LNCaP clone FGC (cell line): ENCODE measurements around the gene PAQR6.

Experiments used
- DNase-seq: peaks from one replicate; pipeline ENCODE4 v3.0.0-alpha.2; 2011; ENCODE audit warnings: low read depth
- H3K4me3 ChIP-seq: 2 replicates; pipeline ENCODE4 v1.5.1; 2011; ENCODE audit warnings: mild to moderate bottlenecking, low read depth, low read length, control low read depth
- TF ChIP-seq, protein P1 (sequence below): IDR thresholded peaks from 2 replicates; pipeline ENCODE4 v1.5.1; 2012; ENCODE audit warnings: mild to moderate bottlenecking; ENCODE audit not compliant: control insufficient read depth, insufficient read depth; ENCODE audit errors: extremely low read depth

PAQR6 gene, protein sequence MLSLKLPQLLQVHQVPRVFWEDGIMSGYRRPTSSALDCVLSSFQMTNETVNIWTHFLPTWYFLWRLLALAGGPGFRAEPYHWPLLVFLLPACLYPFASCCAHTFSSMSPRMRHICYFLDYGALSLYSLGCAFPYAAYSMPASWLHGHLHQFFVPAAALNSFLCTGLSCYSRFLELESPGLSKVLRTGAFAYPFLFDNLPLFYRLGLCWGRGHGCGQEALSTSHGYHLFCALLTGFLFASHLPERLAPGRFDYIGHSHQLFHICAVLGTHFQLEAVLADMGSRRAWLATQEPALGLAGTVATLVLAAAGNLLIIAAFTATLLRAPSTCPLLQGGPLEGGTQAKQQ

DNA sequence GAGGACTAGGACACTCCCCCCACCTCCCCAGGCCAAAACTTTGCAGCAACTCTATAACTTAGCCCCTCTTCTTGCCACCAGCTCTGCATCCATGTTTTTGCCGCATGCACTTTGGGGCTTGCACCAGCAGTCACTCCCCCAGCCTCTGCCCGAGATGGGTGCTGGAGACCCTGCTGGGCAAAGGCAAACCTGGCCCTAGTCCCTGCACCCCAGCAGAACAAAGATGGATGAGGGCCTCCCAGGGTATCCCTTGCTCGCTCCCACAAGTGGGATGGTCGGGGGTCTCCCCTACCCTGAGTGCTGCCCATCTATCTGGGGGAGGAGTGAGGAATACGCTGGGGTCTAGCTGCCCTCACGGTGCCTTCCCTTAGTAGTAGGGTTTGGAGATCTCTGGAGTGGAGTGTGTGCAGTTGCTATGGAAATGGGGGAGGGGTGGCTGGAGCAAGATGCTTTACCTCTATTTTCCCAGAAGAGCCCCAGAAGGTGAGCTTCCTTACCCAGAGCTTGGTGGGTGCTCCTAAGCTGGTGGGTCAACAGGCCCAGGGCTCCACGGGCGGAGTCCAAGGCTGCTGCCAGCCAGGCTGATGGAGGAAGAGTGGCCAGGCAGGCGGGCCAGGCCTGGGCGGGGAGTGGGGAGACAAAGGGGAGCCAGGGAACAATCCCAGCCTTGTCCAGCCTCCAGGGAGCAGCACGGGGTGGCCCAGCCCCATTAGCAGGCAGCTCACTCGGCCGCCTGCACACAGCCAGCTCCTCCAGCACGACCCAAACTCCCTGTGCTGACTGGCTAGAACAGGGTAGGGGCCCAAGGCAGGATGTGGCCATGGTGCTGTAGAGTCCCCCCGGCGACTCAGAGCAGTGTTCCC, at the start of gene PAQR6:
Gene PAQR6, minus strand, starts transcription at position 597 of the 863 bp plus-strand sequence. CDS start 1,325 bp downstream, outside the sequence.
- no peak for DNase-seq
- TF ChIP-seq, protein P1, sequence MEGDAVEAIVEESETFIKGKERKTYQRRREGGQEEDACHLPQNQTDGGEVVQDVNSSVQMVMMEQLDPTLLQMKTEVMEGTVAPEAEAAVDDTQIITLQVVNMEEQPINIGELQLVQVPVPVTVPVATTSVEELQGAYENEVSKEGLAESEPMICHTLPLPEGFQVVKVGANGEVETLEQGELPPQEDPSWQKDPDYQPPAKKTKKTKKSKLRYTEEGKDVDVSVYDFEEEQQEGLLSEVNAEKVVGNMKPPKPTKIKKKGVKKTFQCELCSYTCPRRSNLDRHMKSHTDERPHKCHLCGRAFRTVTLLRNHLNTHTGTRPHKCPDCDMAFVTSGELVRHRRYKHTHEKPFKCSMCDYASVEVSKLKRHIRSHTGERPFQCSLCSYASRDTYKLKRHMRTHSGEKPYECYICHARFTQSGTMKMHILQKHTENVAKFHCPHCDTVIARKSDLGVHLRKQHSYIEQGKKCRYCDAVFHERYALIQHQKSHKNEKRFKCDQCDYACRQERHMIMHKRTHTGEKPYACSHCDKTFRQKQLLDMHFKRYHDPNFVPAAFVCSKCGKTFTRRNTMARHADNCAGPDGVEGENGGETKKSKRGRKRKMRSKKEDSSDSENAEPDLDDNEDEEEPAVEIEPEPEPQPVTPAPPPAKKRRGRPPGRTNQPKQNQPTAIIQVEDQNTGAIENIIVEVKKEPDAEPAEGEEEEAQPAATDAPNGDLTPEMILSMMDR: no peak
- H3K4me3 ChIP-seq: no peak within 1 kb of the TSS

DNA sequence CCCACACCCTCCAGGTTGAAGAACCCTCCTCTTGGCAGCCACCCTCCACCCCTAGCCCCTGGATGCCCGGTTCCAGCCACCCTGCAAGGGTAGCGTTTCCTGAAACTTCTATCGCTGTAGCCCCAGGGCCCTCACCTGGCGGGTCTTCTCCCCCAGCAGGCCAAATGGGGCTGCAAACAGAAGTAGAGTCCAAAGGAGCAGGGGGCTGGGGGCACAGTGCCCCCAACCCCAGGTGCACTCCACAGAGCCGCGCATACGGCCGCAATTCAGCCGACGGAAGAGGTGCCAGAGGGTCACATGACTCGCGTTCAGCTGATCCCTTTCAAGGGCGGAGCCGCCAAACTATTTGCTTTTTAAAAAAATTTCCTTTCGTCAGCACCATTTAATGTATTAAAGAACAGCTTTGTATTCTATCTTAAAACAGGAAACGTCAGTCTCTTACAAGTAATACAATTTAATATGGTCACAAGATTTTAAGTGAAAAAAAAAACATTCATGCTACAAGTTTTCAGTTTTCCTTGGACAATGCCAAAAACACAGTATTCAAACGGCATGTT, 47.6 kb upstream of the PAQR6 start, which contains the start of gene GLMP:
Gene GLMP, minus strand, starts transcription at position 289 of the 557 bp plus-strand sequence. Its CDS starts 34 bp downstream, at position 255.
- DNase-seq: no peak
- H3K4me3 ChIP-seq: peak within 1 kb of the TSS; percentile 98
- TF ChIP-seq, protein P1: no peak

DNA sequence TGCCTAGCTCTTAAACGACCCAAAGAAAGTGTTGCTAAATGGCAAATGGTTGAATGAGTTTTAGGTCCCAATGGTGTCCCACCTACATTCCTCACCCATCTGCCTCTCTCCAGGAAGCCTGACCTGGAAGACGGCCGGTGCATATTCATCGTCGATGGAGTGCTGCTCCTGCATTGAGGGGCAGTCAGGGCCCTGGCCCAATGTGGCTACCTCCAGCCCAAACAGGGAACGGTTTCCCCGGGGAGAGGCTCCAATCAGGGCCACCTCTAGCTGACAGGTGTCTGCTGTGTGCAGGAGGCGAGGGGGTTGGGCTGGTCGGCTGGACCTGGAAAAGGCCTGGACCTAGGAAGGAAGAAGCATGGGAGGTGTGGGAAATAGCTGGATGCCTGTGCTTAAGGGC, 46.0 kb upstream of the PAQR6 start:
- DNase-seq: no peak
- no peak overlapping the region for H3K4me3 ChIP-seq
- TF ChIP-seq, protein P1: no peak

DNA sequence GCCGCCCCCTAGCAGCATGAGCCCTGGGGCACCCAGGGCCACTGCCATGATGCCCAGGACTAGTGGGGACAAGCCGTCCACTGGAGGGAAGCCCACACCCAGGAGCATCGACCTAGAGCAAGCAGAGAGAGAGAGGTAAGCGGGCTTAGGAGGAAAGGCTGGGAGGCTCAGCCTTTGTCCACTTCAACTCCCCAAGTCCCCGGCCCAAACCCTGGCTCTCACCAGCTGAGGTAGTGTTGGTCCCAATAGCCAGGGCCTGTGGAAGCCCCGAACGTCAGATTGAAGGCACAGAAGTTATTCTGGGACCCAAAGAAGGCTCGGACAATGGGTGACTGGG, 45.2 kb upstream of the PAQR6 start:
- H3K4me3 ChIP-seq: no peak overlapping the region
- no peak for DNase-seq
- TF ChIP-seq, protein P1: no peak

DNA sequence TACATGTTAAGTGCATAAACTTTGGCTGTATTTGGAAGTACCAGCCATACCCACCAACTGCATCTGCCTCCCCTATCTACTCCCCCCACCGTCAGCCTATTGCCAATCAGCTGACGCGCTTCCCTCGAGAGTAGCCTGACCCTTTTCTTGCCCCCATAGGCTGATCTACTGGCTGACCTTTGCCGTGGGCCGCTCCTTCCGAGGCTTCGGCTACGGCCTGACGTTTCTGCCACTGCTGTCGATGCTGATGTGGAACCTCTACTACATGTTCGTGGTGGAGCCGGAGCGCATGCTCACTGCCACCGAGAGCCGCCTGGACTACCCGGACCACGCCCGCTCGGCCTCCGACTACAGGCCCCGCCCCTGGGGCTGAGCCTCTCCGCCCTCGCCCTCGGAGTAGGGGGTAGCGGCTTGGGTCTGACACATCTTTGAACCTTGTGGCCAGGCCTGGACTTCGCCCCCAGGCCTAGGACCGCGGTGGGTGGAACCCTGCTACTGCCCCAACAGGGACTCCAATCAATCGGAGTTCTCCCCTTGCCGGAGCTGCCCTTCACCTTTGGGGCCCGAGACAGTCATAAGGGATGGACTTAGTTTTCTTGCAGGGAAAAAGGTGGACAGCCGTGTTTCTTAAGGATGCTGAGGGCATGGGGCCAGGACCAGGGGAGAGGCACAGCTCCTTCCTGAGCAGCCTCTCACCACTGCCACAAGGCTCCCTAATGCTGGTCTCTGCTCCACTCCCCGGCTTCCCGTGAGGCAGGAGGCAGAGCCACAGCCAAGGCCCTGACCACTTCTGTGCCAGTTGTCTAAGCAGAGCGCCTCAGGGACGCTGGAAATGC, 43.6 kb upstream of the PAQR6 start:
- DNase-seq: no peak
- TF ChIP-seq, protein P1: no peak
- H3K4me3 ChIP-seq: peak overlapping the region; percentile 72

DNA sequence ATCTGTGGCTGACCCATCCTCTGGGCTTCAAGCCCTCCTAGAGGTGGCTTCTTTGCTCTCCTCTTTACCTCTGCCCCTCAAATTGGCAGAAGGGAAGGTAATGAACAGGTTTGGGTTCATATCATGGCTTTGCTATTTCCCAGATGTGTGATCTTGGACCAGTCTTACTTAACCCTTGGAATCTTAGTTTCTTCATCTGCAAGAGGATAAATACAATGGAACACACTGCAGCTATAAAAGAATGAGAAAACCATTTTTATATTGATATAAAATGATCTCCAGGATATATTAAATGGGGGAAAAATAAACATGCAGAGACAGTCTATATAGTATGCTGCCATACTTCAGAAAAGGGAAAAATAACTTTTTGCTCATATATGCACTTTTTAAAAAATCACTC, 42.0 kb upstream of the PAQR6 start:
- peak; percentile 62 for DNase-seq
- TF ChIP-seq, protein P1: no peak
- H3K4me3 ChIP-seq: peak overlapping the region; percentile 72
